Measurements from ENCODE around the gene RCAN3. TPM values are rescaled to one million over a fixed set of nuclear protein-coding genes. Genes with fewer than 3 reads are reported as not detected.

RCAN3 gene
- total and polyA plus RNA-seq, 2 donors from 2014 or later: 3.5 to 27.1 TPM

GRCh38 chr1:24554714-24555113 is 52.1 kb downstream of the RCAN3 start:
- H3K9me3 ChIP-seq (ENCODE audit: control insufficient read depth in 2 of 3, insufficient read depth in 1 of 3, low read length in 3 of 3): no peaks in the 10 kb centered on the region
- no peak overlapping the region for H3K4me3 ChIP-seq (ENCODE audit: low read length in 3 of 3)
- H3K27ac ChIP-seq (ENCODE audit: low read depth in 2 of 2, low read length in 2 of 2): no peak overlapping the region
- H3K36me3 ChIP-seq (ENCODE audit: control insufficient read depth in 2 of 3, insufficient read depth in 3 of 3, low read length in 3 of 3): no peaks in the 10 kb centered on the region
- TF ChIP-seq CTCF (IDR thresholded peaks at IDR 0.05; ENCODE audit: borderline replicate concordance, extremely low read depth, insufficient read depth): no peak
- DNase-seq (no peak), FAIRE-seq (no peak)
- peaks cover 0 to 2% (median 0%) of the 10 kb centered on the region in 3 donors for H3K4me1 ChIP-seq (ENCODE audit: control insufficient read depth in 2 of 3, insufficient read depth in 2 of 3, low read depth in 1 of 3, low read length in 3 of 3)
- intact Hi-C loops (cut with DNase I): no loop called here
- no peaks in the 10 kb centered on the region for H3K27me3 ChIP-seq (ENCODE audit: control insufficient read depth, insufficient read depth, low read length)
- no peak overlapping the region for H3K9ac ChIP-seq (ENCODE audit: low read length in 3 of 3)

- DNase-seq (peak in 4 of 5 donors; percentile 38 to 75 (median 59)), FAIRE-seq (no peak)
- Histone ChIP-seq H3K27me3 (ENCODE audit: control insufficient read depth, insufficient read depth, low read length) (no peaks in the 10 kb centered on the region), H3K27ac (ENCODE audit: low read depth in 2 of 2, low read length in 2 of 2) (no peak within 1 kb of the TSS), H3K9me3 (ENCODE audit: control insufficient read depth in 2 of 3, insufficient read depth in 1 of 3, low read length in 3 of 3) (no peaks in the 10 kb centered on the region), H3K4me3 (ENCODE audit: low read length in 3 of 3) (peak within 1 kb of the TSS in 2 of 3 donors; percentile 35 to 44), H3K36me3 (ENCODE audit: control insufficient read depth in 2 of 3, insufficient read depth in 3 of 3, low read length in 3 of 3) (no peaks in the 10 kb centered on the region), H3K4me1 (ENCODE audit: control insufficient read depth in 2 of 3, insufficient read depth in 2 of 3, low read depth in 1 of 3, low read length in 3 of 3) (peaks cover 0 to 2% (median 0%) of the 10 kb centered on the region in 3 donors), H3K9ac (ENCODE audit: low read length in 3 of 3) (peak within 1 kb of the TSS in 1 of 3 donors; percentile 40)
- intact Hi-C loops (cut with DNase I): no loop called here
- TF ChIP-seq CTCF (IDR thresholded peaks at IDR 0.05; ENCODE audit: borderline replicate concordance, extremely low read depth, insufficient read depth): no peak
Observed at GRCh38 chr1:24555591-24556413, 53.2 kb downstream of the RCAN3 start, which contains the start of gene NCMAP. NCMAP (plus strand) TSS chr1:24556087; CDS start chr1:24595431, 39,344 bp downstream.

- Histone ChIP-seq H3K36me3 (ENCODE audit: control insufficient read depth in 2 of 3, insufficient read depth in 3 of 3, low read length in 3 of 3) (no peaks in the 10 kb centered on the region), H3K4me1 (ENCODE audit: control insufficient read depth in 2 of 3, insufficient read depth in 2 of 3, low read depth in 1 of 3, low read length in 3 of 3) (peaks cover 0 to 2% (median 0%) of the 10 kb centered on the region in 3 donors), H3K9me3 (ENCODE audit: control insufficient read depth in 2 of 3, insufficient read depth in 1 of 3, low read length in 3 of 3) (no peaks in the 10 kb centered on the region), H3K27me3 (ENCODE audit: control insufficient read depth, insufficient read depth, low read length) (no peaks in the 10 kb centered on the region), H3K4me3 (ENCODE audit: low read length in 3 of 3) (peak overlapping the region in 1 of 3 donors; percentile 29), H3K27ac (ENCODE audit: low read depth in 2 of 2, low read length in 2 of 2) (no peak overlapping the region), H3K9ac (ENCODE audit: low read length in 3 of 3) (no peak overlapping the region)
- no peak for DNase-seq
- intact Hi-C loops (cut with DNase I): no loop called here
- TF ChIP-seq CTCF (IDR thresholded peaks at IDR 0.05; ENCODE audit: borderline replicate concordance, extremely low read depth, insufficient read depth): no peak
- no peak for FAIRE-seq
Observed at GRCh38 chr1:24556414-24556795, 53.8 kb downstream of the RCAN3 start.
